Measurements from ENCODE around the gene LRRC1. TPM values are rescaled to one million over a fixed set of nuclear protein-coding genes. Genes with fewer than 3 reads are reported as not detected.

LRRC1 gene
- polyA plus RNA-seq, 1 donor (not counting 4 experiments of a cell fraction or from before 2014, with no cell fraction given): 19.7 TPM

DNA sequence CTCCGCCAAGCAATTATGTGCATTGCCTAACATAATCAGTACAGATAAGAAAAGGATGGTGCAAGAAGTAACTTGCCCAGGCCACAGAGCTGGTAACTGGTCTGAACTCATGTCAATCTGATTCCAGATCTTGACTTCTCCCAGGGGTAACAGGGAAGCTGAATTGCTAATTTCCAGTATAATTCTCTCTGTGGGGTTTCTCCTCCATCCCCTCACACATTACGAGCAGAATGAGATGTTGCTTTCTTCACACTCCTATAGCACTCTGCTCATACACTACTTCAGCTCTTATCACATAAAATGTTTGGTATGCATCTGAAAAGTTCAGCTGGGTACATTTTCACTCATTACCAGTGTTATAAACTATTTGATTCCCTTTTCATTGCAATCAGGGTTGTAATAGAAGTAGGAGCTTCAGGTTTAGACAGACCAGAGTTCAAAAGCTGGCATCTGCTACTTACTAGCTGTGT lies 24.0 kb upstream of the LRRC1 start:
- H3K27ac ChIP-seq (ENCODE audit: control insufficient read depth, insufficient read depth, low read length): peak overlapping the region; percentile 44
- DNase-seq (ENCODE audit: low read depth, low spot score) (no peak), FAIRE-seq (peak; percentile 90)
- H3K4me3 ChIP-seq (ENCODE audit: control insufficient read depth in 2 of 3, extremely low read depth in 1 of 3, insufficient read depth in 2 of 3, low read depth in 1 of 3, low read length in 3 of 3): no peak overlapping the region
- no peaks in the 10 kb centered on the region for H3K27me3 ChIP-seq (ENCODE audit: control insufficient read depth, extremely low read depth, insufficient read depth, low read length)
- H3K9ac ChIP-seq (ENCODE audit: control insufficient read depth, extremely low read depth, insufficient read depth, low read length): peak overlapping the region; percentile 8
- H2AFZ ChIP-seq (ENCODE audit: control insufficient read depth, low read length): peak overlapping the region; percentile 34
- TF ChIP-seq EZH2 (IDR thresholded peaks at IDR 0.05; ENCODE audit: low read length): no peak
- TF ChIP-seq, protein P1, sequence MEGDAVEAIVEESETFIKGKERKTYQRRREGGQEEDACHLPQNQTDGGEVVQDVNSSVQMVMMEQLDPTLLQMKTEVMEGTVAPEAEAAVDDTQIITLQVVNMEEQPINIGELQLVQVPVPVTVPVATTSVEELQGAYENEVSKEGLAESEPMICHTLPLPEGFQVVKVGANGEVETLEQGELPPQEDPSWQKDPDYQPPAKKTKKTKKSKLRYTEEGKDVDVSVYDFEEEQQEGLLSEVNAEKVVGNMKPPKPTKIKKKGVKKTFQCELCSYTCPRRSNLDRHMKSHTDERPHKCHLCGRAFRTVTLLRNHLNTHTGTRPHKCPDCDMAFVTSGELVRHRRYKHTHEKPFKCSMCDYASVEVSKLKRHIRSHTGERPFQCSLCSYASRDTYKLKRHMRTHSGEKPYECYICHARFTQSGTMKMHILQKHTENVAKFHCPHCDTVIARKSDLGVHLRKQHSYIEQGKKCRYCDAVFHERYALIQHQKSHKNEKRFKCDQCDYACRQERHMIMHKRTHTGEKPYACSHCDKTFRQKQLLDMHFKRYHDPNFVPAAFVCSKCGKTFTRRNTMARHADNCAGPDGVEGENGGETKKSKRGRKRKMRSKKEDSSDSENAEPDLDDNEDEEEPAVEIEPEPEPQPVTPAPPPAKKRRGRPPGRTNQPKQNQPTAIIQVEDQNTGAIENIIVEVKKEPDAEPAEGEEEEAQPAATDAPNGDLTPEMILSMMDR (optimal IDR thresholded peaks at IDR 0.05 in 1 of 3, IDR thresholded peaks at IDR 0.05 in 1 of 3, conservative IDR thresholded peaks at IDR 0.05 in 1 of 3; ENCODE audit: extremely low read depth in 1 of 3, insufficient read depth in 2 of 3, low read length in 3 of 3): no peak
- peaks cover 31% of the 10 kb centered on the region for H3K4me1 ChIP-seq (ENCODE audit: control insufficient read depth, extremely low read depth, insufficient read depth, low read length)
- H3K36me3 ChIP-seq (ENCODE audit: control insufficient read depth in 2 of 2, extremely low read depth in 1 of 2, insufficient read depth in 2 of 2, low read length in 2 of 2): no peaks in the 10 kb centered on the region
- no peaks in the 10 kb centered on the region for H3K9me1 ChIP-seq (ENCODE audit: control insufficient read depth, extremely low read depth, insufficient read depth, low read length)
- no peaks in the 10 kb centered on the region for H3K9me3 ChIP-seq (ENCODE audit: control insufficient read depth, low read depth, low read length)
- H3K4me2 ChIP-seq (ENCODE audit: control insufficient read depth, extremely low read depth, insufficient read depth, low read depth, low read length): peak overlapping the region; percentile 64
- dilution Hi-C loops (cut with MboI; ENCODE audit: extremely low pct_ligation_motif_present, low sequenced_read_pairs): no loop called here
- H3K79me2 ChIP-seq (ENCODE audit: control insufficient read depth, insufficient read depth, low read length): no peaks in the 10 kb centered on the region
- no peaks in the 10 kb centered on the region for H4K20me1 ChIP-seq (ENCODE audit: control insufficient read depth, extremely low read depth, insufficient read depth, low read length)

DNA sequence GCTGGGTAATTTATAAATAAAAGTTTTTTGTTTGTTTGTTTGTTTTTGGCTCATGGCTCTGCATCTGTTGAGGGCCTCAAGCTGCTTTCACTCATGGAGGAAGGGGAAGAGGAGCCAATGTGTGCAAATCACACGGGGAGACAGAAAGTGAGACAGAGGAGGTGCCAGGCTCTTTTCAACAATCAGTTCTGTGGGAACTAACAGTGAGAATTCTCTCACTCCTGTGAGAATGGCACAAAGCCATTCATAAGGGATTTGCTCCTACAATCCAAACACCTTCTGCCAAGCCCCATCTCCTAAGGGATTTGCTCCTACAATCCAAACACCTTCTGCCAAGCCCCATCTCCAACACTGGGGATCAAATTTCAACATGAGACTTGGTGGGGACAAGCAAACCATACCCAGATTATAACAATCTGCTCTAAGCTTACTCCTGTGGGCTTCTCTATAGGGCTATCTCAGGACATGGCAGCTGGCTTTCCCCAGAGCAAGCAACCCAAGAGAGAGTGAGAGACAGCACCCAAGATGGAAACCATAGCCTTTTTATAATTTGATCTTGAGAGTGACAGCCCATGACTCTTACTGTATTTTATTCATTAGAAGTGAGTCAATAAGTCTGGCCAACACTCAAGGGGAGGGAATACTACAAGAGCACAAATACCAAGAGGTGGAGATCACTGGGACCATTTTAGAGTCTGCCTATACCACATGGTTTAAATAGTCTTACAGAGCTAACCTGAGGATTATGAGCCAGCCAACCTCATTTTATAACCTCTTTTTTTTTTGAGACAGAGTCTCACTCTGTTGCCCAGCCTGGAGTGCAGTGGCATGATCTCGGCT lies 22.8 kb upstream of the LRRC1 start:
- H3K9ac ChIP-seq (ENCODE audit: control insufficient read depth, extremely low read depth, insufficient read depth, low read length): no peak overlapping the region
- peak overlapping the region; percentile 44 for H3K27ac ChIP-seq (ENCODE audit: control insufficient read depth, insufficient read depth, low read length)
- H3K36me3 ChIP-seq (ENCODE audit: control insufficient read depth in 2 of 2, extremely low read depth in 1 of 2, insufficient read depth in 2 of 2, low read length in 2 of 2): no peaks in the 10 kb centered on the region
- H3K4me1 ChIP-seq (ENCODE audit: control insufficient read depth, extremely low read depth, insufficient read depth, low read length): peaks cover 31% of the 10 kb centered on the region
- TF ChIP-seq EZH2 (IDR thresholded peaks at IDR 0.05; ENCODE audit: low read length): no peak
- TF ChIP-seq, protein P1 (optimal IDR thresholded peaks at IDR 0.05 in 1 of 3, IDR thresholded peaks at IDR 0.05 in 1 of 3, conservative IDR thresholded peaks at IDR 0.05 in 1 of 3; ENCODE audit: extremely low read depth in 1 of 3, insufficient read depth in 2 of 3, low read length in 3 of 3): no peak
- no peaks in the 10 kb centered on the region for H3K27me3 ChIP-seq (ENCODE audit: control insufficient read depth, extremely low read depth, insufficient read depth, low read length)
- no peaks in the 10 kb centered on the region for H4K20me1 ChIP-seq (ENCODE audit: control insufficient read depth, extremely low read depth, insufficient read depth, low read length)
- H3K9me3 ChIP-seq (ENCODE audit: control insufficient read depth, low read depth, low read length): no peaks in the 10 kb centered on the region
- DNase-seq (ENCODE audit: low read depth, low spot score): no peak
- H3K79me2 ChIP-seq (ENCODE audit: control insufficient read depth, insufficient read depth, low read length): no peaks in the 10 kb centered on the region
- dilution Hi-C loops (cut with MboI; ENCODE audit: extremely low pct_ligation_motif_present, low sequenced_read_pairs): no loop called here
- H3K9me1 ChIP-seq (ENCODE audit: control insufficient read depth, extremely low read depth, insufficient read depth, low read length): no peaks in the 10 kb centered on the region
- peak; percentile 74 for FAIRE-seq
- no peak overlapping the region for H3K4me2 ChIP-seq (ENCODE audit: control insufficient read depth, extremely low read depth, insufficient read depth, low read depth, low read length)
- H3K4me3 ChIP-seq (ENCODE audit: control insufficient read depth in 2 of 3, extremely low read depth in 1 of 3, insufficient read depth in 2 of 3, low read depth in 1 of 3, low read length in 3 of 3): no peak overlapping the region
- H2AFZ ChIP-seq (ENCODE audit: control insufficient read depth, low read length): peak overlapping the region; percentile 28

All from keratinocyte (primary cell).